H9 (cell line): ENCODE data around the gene HSPA12A. TPM values are rescaled to one million over a fixed set of nuclear protein-coding genes. Genes with fewer than 3 reads are reported as not detected.

Experiments used
- DNase-seq: peaks from one replicate; pipeline ENCODE4 v3.0.0-alpha.2; 2017
- H2AFZ ChIP-seq: one replicate; pipeline ENCODE4 v1.6.1; 2013; ENCODE audit warnings: mild to moderate bottlenecking, low read length, control low read depth, moderate library complexity
- H2AK5ac ChIP-seq: 2 replicates; pipeline ENCODE4 v1.6.1; 2013; ENCODE audit warnings: low read length, control low read depth, mixed read lengths; ENCODE audit not compliant: insufficient read length
- H2BK120ac ChIP-seq: one replicate; pipeline ENCODE4 v1.6.1; 2013; ENCODE audit warnings: low read depth, mild to moderate bottlenecking, low read length, control low read depth, inconsistent platforms; ENCODE audit not compliant: poor library complexity, severe bottlenecking
- H2BK12ac ChIP-seq: 2 replicates; pipeline ENCODE4 v1.6.1; 2013; ENCODE audit warnings: low read length, control low read depth, mixed read lengths, low read depth; ENCODE audit not compliant: insufficient read length
- H2BK15ac ChIP-seq: 2 replicates; pipeline ENCODE4 v1.6.1; 2013; ENCODE audit warnings: low read depth, low read length, control low read depth
- H2BK20ac ChIP-seq: one replicate; pipeline ENCODE4 v1.6.1; 2013; ENCODE audit warnings: low read depth, mild to moderate bottlenecking, low read length, control low read depth, inconsistent platforms; ENCODE audit not compliant: poor library complexity, severe bottlenecking
- H2BK5ac ChIP-seq: 2 replicates; pipeline ENCODE4 v1.6.1; 2013; ENCODE audit warnings: low read length, control low read depth, mixed read lengths; ENCODE audit not compliant: insufficient read length
- H3K14ac ChIP-seq: 2 replicates; pipeline ENCODE4 v1.6.1; 2013; ENCODE audit warnings: low read length, control low read depth; ENCODE audit not compliant: insufficient read depth
- H3K18ac ChIP-seq: 2 replicates; pipeline ENCODE4 v1.6.1; 2013; ENCODE audit warnings: low read depth, mild to moderate bottlenecking, mixed read lengths, low read length, control low read depth; ENCODE audit not compliant: insufficient read length
- H3K23ac ChIP-seq: 2 replicates; pipeline ENCODE4 v1.6.1; 2013; ENCODE audit warnings: low read length, control low read depth, mixed read lengths, low read depth; ENCODE audit not compliant: insufficient read length
- H3K23me2 ChIP-seq: 2 replicates; pipeline ENCODE4 v1.6.1; 2013; ENCODE audit warnings: low read depth, mild to moderate bottlenecking, mixed read lengths, low read length, control low read depth; ENCODE audit not compliant: insufficient read length, poor library complexity, severe bottlenecking
- H3K27ac ChIP-seq: 2 replicates; pipeline ENCODE4 v1.5.1; 2013; ENCODE audit warnings: low read length, control low read depth, mixed read lengths, low read depth; ENCODE audit not compliant: insufficient read length
- H3K27me3 ChIP-seq: 2 replicates; pipeline ENCODE4 v1.6.1; 2013; ENCODE audit warnings: low read length, control low read depth, inconsistent platforms; ENCODE audit not compliant: insufficient read depth
- H3K4ac ChIP-seq: 2 replicates; pipeline ENCODE4 v1.6.1; 2013; ENCODE audit warnings: low read depth, mild to moderate bottlenecking, control low read depth, inconsistent platforms, low read length, moderate library complexity
- H3K4me1 ChIP-seq: 2 replicates; pipeline ENCODE4 v1.6.1; 2013; ENCODE audit warnings: low read length, control low read depth, inconsistent platforms; ENCODE audit not compliant: insufficient read depth
- H3K4me2 ChIP-seq: 2 replicates; pipeline ENCODE4 v1.6.1; 2013; ENCODE audit warnings: low read length, control low read depth, mixed read lengths; ENCODE audit not compliant: insufficient read length, insufficient read depth
- H3K56ac ChIP-seq: 2 replicates; pipeline ENCODE4 v1.6.1; 2013; ENCODE audit warnings: low read depth, mild to moderate bottlenecking, mixed read lengths, low read length, control low read depth; ENCODE audit not compliant: insufficient read length
- H3K79me1 ChIP-seq: 2 replicates; pipeline ENCODE4 v1.6.1; 2013; ENCODE audit warnings: low read depth, mild to moderate bottlenecking, moderate library complexity, low read length, control low read depth, inconsistent platforms; ENCODE audit not compliant: insufficient read depth, poor library complexity, severe bottlenecking
- H3K79me2 ChIP-seq: 2 replicates; pipeline ENCODE4 v1.6.1; 2013; ENCODE audit warnings: low read length, control low read depth, inconsistent platforms; ENCODE audit not compliant: insufficient read depth
- H3K9ac ChIP-seq: 2 replicates; pipeline ENCODE4 v1.6.1; 2013; ENCODE audit warnings: low read length, control low read depth, mixed read lengths; ENCODE audit not compliant: insufficient read length; ENCODE audit errors: extremely low read depth
- H3K9me3 ChIP-seq: one replicate; pipeline ENCODE4 v1.6.1; 2013; ENCODE audit warnings: low read depth, low read length, inconsistent platforms; ENCODE audit not compliant: control insufficient read depth
- H3T11ph ChIP-seq: one replicate; pipeline ENCODE4 v1.6.1; 2013; ENCODE audit warnings: mild to moderate bottlenecking, low read length, control low read depth, inconsistent platforms
- H4K20me1 ChIP-seq: one replicate; pipeline ENCODE4 v1.6.1; 2013; ENCODE audit not compliant: control insufficient read depth, insufficient read length, insufficient read depth
- H4K5ac ChIP-seq: 2 replicates; pipeline ENCODE4 v1.6.1; 2013; ENCODE audit warnings: low read depth, mild to moderate bottlenecking, mixed read lengths, low read length, control low read depth; ENCODE audit not compliant: insufficient read length
- H4K8ac ChIP-seq: replicated peaks from 2 replicates; pipeline ENCODE4 v1.6.1; 2013; ENCODE audit warnings: low read length, control low read depth, mixed read lengths, low read depth; ENCODE audit not compliant: insufficient read length
- H4K91ac ChIP-seq: 2 replicates; pipeline ENCODE4 v1.6.1; 2013; ENCODE audit warnings: low read depth, mild to moderate bottlenecking, moderate library complexity, mixed read lengths, low read length, control low read depth; ENCODE audit not compliant: insufficient read length
- H3K27ac Mint-ChIP-seq, 3 experiments: 2 replicates in 2 of 3; 3 replicates in 1 of 3; pipeline ENCODE4 v1.8.0; 2020 to 2021; ENCODE audit warnings: mixed read lengths in 3 of 3, mild to moderate bottlenecking in 1 of 3, moderate library complexity in 1 of 3
- H3K27me3 Mint-ChIP-seq: 2 replicates; pipeline ENCODE4 v1.8.0; 2021; ENCODE audit warnings: low read depth, mild to moderate bottlenecking, moderate library complexity, mixed read lengths
- H3K36me3 Mint-ChIP-seq, 3 experiments: 2 replicates in 2 of 3; 3 replicates in 1 of 3; pipeline ENCODE4 v1.8.0; 2020 to 2021; ENCODE audit warnings: low read depth in 3 of 3, mixed read lengths in 3 of 3; ENCODE audit not compliant: insufficient read depth in 1 of 3
- H3K4me1 Mint-ChIP-seq, 2 experiments: 2 replicates each; pipeline ENCODE4 v1.8.0; 2020; ENCODE audit warnings: mixed read lengths in 2 of 2
- H3K4me3 Mint-ChIP-seq, 2 experiments: 2 replicates in 1 of 2; 3 replicates in 1 of 2; pipeline ENCODE4 v1.8.0; 2020 to 2021; ENCODE audit warnings: mild to moderate bottlenecking in 2 of 2, mixed read lengths in 2 of 2, moderate library complexity in 1 of 2
- H3K9me3 Mint-ChIP-seq, 2 experiments: 2 replicates in 1 of 2; 3 replicates in 1 of 2; pipeline ENCODE4 v1.8.0; 2020; ENCODE audit warnings: mild to moderate bottlenecking in 2 of 2, mixed read lengths in 2 of 2, moderate library complexity in 1 of 2
- CTCF ChIP-seq: fragments of 200-600 bp; sonication (generic); conservative IDR thresholded peaks from 3 replicates; pipeline ENCODE4 v1.8.0; 2021; ENCODE audit warnings: antibody characterized with exemption, mild to moderate bottlenecking
- WGBS: extraction: QIAGEN DNeasy Blood & Tissue Kit; methylation state at CpG from one replicate; pipeline ENCODE4 v1.1.7; 2013; ENCODE audit warnings: missing lambda C conversion rate, low lambda C conversion rate, mixed read lengths; ENCODE audit not compliant: insufficient read length; ENCODE audit errors: extremely low coverage; 5-methylcytosine and 5-hydroxymethylcytosine counted together
- total RNA-seq: library from RNA; stranded (reverse); gene quantifications from 2 replicates; pipeline ENCODE4 v1.2.1, GENCODE V29; 2021

The HSPA12A gene
- total RNA-seq, 1 experiment from 2014 or later = 3.2 TPM

GRCh38 chr10:116690356-116691322 lies 51.7 kb downstream of the HSPA12A start:
- H4K5ac ChIP-seq = no peak overlapping the region
- no peaks in the 10 kb centered on the region for H3K79me2 ChIP-seq
- no peak overlapping the region for H3K4ac ChIP-seq
- H3T11ph ChIP-seq = no peak overlapping the region
- H3K36me3 Mint-ChIP-seq = peaks cover 0 to 5% (median 0%) of the 10 kb centered on the region in 3 experiments; a peak in 3 of 7 replicates
- peaks cover 31% of the 10 kb centered on the region for H3K27me3 Mint-ChIP-seq
- no peak overlapping the region for H2BK5ac ChIP-seq
- H3K27ac Mint-ChIP-seq = peak overlapping the region in 2 of 3 experiments; percentile 11 to 22; a peak in 2 of 7 replicates
- no peaks in the 10 kb centered on the region for H3K23me2 ChIP-seq
- no peak overlapping the region for H3K27ac ChIP-seq
- H2BK12ac ChIP-seq = no peak overlapping the region
- no peak overlapping the region for H2AK5ac ChIP-seq
- no CpG with 5 or more reads among the region's 17 CpGs for WGBS
- H3K9me3 ChIP-seq = no peaks in the 10 kb centered on the region
- H3K9ac ChIP-seq = no peak overlapping the region
- no peaks in the 10 kb centered on the region for H3K79me1 ChIP-seq
- peak; percentile 55 for DNase-seq
- H2AFZ ChIP-seq = no peak overlapping the region
- H4K8ac ChIP-seq = no peak overlapping the region
- no peak overlapping the region for H3K18ac ChIP-seq
- H3K4me2 ChIP-seq = peak overlapping the region; percentile 53
- H2BK20ac ChIP-seq = no peak overlapping the region
- no peak overlapping the region for H3K56ac ChIP-seq
- H4K20me1 ChIP-seq = no peaks in the 10 kb centered on the region
- peaks cover 57 to 62% of the 10 kb centered on the region in 2 experiments for H3K4me1 Mint-ChIP-seq
- peak overlapping the region; percentile 24 to 35; a peak in 3 of 5 replicates for H3K4me3 Mint-ChIP-seq
- H2BK15ac ChIP-seq = no peak overlapping the region
- H3K9me3 Mint-ChIP-seq = peaks cover 0 to 3% of the 10 kb centered on the region in 2 experiments; a peak in 1 of 5 replicates
- no peak overlapping the region for H3K23ac ChIP-seq
- 0 out of 2 replicates have a peak overlapping the region, but pooled peaks have one; percentile 16 for H3K14ac ChIP-seq
- TF ChIP-seq CTCF = peak; percentile 69
- H2BK120ac ChIP-seq = no peak overlapping the region
- H3K27me3 ChIP-seq = no peaks in the 10 kb centered on the region
- H3K4me1 ChIP-seq = peaks cover 13% of the 10 kb centered on the region
- H4K91ac ChIP-seq = no peak overlapping the region
